ENCODE measurements around the gene EFR3B.

DNA sequence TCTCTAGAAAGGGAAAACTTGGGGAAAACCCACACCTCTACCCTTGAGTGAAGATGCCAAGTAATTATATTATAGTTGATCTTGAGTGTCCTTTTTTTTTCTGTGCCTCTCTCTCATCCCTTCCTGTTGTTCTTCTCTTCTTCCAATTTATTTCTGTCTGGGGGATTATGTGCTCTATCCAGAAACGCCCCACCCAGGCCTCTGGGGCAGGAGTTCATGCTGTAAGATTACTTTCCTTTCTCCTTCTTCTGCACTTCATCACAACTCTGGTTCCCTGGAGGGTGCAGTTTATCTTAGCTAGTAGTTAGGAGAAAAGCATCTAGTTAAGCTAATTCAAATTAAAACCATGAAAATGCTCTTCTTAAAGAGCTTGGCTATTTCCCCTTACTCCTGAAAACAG, 39.8 kb upstream of the EFR3B start:
- TF ChIP-seq CTCF (conservative IDR thresholded peaks at IDR 0.05; ENCODE audit: low read length) (no peak), EZH2phosphoT487 (IDR thresholded peaks at IDR 0.05; ENCODE audit: borderline replicate concordance, low read depth, low read length) (no peak)

All from OCI-LY7 (cell line).